GM23338 (cell line): ENCODE results near the gene RMI1. TPM values are rescaled to one million over a fixed set of nuclear protein-coding genes. Genes with fewer than 3 reads are reported as not detected.

ENCODE experiments used
- ATAC-seq: fragments of 200-7000 bp; cut with Tn5 transposase; 3 replicates; pipeline ENCODE4 v1.9.1; 2020
- DNase-seq: peaks from one replicate; pipeline ENCODE4 v3.0.0-alpha.2; 2015; ENCODE audit warnings: low spot score
- H2AFZ ChIP-seq: fragments of 200-600 bp; sonication (generic); 2 replicates; pipeline ENCODE4 v1.8.0; 2016; ENCODE audit warnings: antibody characterized with exemption, mild to moderate bottlenecking, moderate library complexity
- H3F3A ChIP-seq: fragments of 200-600 bp; sonication (generic); replicated peaks from 2 replicates; pipeline ENCODE4 v1.8.0; 2017; ENCODE audit warnings: antibody characterized with exemption, mixed run types, low read depth
- H3K27ac ChIP-seq: fragments of 200-600 bp; sonication (generic); 2 replicates; pipeline ENCODE4 v1.6.1; 2016; ENCODE audit warnings: low read depth
- H3K27me3 ChIP-seq: fragments of 200-600 bp; sonication (generic); 2 replicates; pipeline ENCODE4 v1.8.0; 2016; ENCODE audit warnings: mild to moderate bottlenecking, mixed run types, moderate library complexity; ENCODE audit not compliant: insufficient read depth
- H3K36me3 ChIP-seq: fragments of 200-600 bp; sonication (generic); 2 replicates; pipeline ENCODE4 v1.8.0; 2016; ENCODE audit warnings: mild to moderate bottlenecking; ENCODE audit not compliant: insufficient read depth
- H3K4me1 ChIP-seq: fragments of 200-600 bp; sonication (generic); 2 replicates; pipeline ENCODE4 v1.8.0; 2016; ENCODE audit warnings: mild to moderate bottlenecking, moderate library complexity; ENCODE audit not compliant: insufficient read depth
- H3K4me2 ChIP-seq: fragments of 200-600 bp; sonication (generic); 2 replicates; pipeline ENCODE4 v1.7.1; 2017; ENCODE audit warnings: mixed run types
- H3K4me3 ChIP-seq: fragments of 200-600 bp; sonication (generic); 2 replicates; pipeline ENCODE4 v1.6.1; 2016; ENCODE audit warnings: mixed run types
- H3K79me2 ChIP-seq: fragments of 200-600 bp; sonication (generic); replicated peaks from 2 replicates; pipeline ENCODE4 v1.8.0; 2017; ENCODE audit warnings: mild to moderate bottlenecking; ENCODE audit not compliant: insufficient read depth
- H3K9me2 ChIP-seq: fragments of 200-600 bp; sonication (generic); 2 replicates; pipeline ENCODE4 v1.8.0; 2017; ENCODE audit not compliant: insufficient read depth
- H4K20me1 ChIP-seq: fragments of 200-600 bp; sonication (generic); replicated peaks from 2 replicates; pipeline ENCODE4 v1.8.0; 2017; ENCODE audit warnings: mild to moderate bottlenecking; ENCODE audit not compliant: insufficient read depth
- H3K27ac Mint-ChIP-seq: 2 replicates; pipeline ENCODE4 v1.8.0; 2020; ENCODE audit warnings: inconsistent platforms, mild to moderate bottlenecking, moderate library complexity, mixed read lengths
- H3K27me3 Mint-ChIP-seq: 3 replicates; pipeline ENCODE4 v1.8.0; 2022; ENCODE audit warnings: low read depth, mild to moderate bottlenecking, moderate library complexity, mixed read lengths, inconsistent platforms; ENCODE audit not compliant: insufficient read depth, poor library complexity
- H3K36me3 Mint-ChIP-seq: 3 replicates; pipeline ENCODE4 v1.8.0; 2021; ENCODE audit warnings: low read depth, mild to moderate bottlenecking, inconsistent platforms, moderate library complexity, mixed read lengths
- H3K4me1 Mint-ChIP-seq: 3 replicates; pipeline ENCODE4 v1.8.0; 2020; ENCODE audit warnings: mild to moderate bottlenecking, inconsistent platforms, mixed read lengths
- H3K4me3 Mint-ChIP-seq: 3 replicates; pipeline ENCODE4 v1.8.0; 2021; ENCODE audit warnings: moderate library complexity, mild to moderate bottlenecking, inconsistent platforms, mixed read lengths
- H3K9me3 Mint-ChIP-seq: 3 replicates; pipeline ENCODE4 v1.8.0; 2020; ENCODE audit warnings: moderate library complexity, mild to moderate bottlenecking, inconsistent platforms, mixed read lengths
- CREB1 ChIP-seq: fragments of 250-450 bp; sonication (Bioruptor Pico); IDR thresholded peaks from 2 replicates; pipeline ENCODE4 v1.5.0; 2020; ENCODE audit warnings: low read depth, mild to moderate bottlenecking, moderate library complexity
- EZH2 ChIP-seq: fragments of 200-600 bp; sonication (generic); IDR thresholded peaks from one replicate; pipeline ENCODE4 v1.8.0; 2017; ENCODE audit warnings: antibody characterized with exemption, mild to moderate bottlenecking, low read depth; ENCODE audit not compliant: unreplicated experiment
- JUNB ChIP-seq: IDR thresholded peaks from one replicate; pipeline ENCODE4 v1.6.1; 2016; ENCODE audit warnings: antibody characterized with exemption; ENCODE audit not compliant: unreplicated experiment
- NANOG ChIP-seq: IDR thresholded peaks from 2 replicates; pipeline ENCODE4 v1.6.1; 2016; ENCODE audit warnings: antibody characterized with exemption, borderline replicate concordance
- STAT1 ChIP-seq: IDR thresholded peaks from one replicate; pipeline ENCODE4 v1.6.1; 2016; ENCODE audit warnings: antibody characterized with exemption; ENCODE audit not compliant: unreplicated experiment
- ZNF114 ChIP-seq: fragments of 250-450 bp; sonication (Bioruptor Pico); IDR thresholded peaks from 2 replicates; pipeline ENCODE4 v1.5.0; 2020; ENCODE audit warnings: mild to moderate bottlenecking, moderate library complexity
- polyA plus RNA-seq: library from polyadenylated mRNA; unstranded; fragments of >200 nt; fragmentation: Nextera tagmentation; extraction: Ambion mirVana; gene quantifications from 2 replicates; pipeline ENCODE4 v1.2.1, GENCODE V29; 2016
- total RNA-seq: library from RNA; depleted of rRNA; stranded (reverse); fragments of >200 nt; shearing (Covaris generic); gene quantifications from 2 replicates; pipeline ENCODE4 v1.2.3, GENCODE V29; 2014
- TF ChIP-seq, protein P1 (sequence below): IDR thresholded peaks from one replicate; pipeline ENCODE4 v1.6.1; 2018; ENCODE audit warnings: antibody characterized with exemption; ENCODE audit not compliant: unreplicated experiment
- TF ChIP-seq, protein P2 (sequence below): fragments of 250-450 bp; sonication (Bioruptor Pico); IDR thresholded peaks from 2 replicates; pipeline ENCODE4 v1.5.0; 2020; ENCODE audit warnings: mild to moderate bottlenecking, moderate library complexity

Gene RMI1
- total and polyA plus RNA-seq, 2 experiments from 2014 or later = 16.9 to 36.1 TPM

DNA sequence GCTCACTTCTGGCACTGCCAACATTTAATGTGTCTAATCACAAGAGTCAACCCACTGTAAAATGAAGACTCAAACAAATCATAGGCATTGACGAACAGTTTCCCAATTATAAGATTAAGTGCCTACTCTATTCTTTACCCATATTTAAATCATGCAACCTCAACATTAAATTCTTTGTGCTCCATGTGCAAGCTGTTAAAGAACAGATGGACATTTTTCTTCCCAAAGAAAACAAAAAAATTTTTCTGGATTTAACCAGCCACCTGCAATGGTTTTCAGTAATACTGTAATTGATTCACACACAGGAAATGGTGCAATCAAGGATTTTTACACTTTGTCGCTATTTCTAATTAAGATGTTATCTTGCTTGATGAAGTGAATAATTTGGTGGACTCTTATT, 4.2 kb upstream of the RMI1 start (continued):
- TF ChIP-seq, protein P1, sequence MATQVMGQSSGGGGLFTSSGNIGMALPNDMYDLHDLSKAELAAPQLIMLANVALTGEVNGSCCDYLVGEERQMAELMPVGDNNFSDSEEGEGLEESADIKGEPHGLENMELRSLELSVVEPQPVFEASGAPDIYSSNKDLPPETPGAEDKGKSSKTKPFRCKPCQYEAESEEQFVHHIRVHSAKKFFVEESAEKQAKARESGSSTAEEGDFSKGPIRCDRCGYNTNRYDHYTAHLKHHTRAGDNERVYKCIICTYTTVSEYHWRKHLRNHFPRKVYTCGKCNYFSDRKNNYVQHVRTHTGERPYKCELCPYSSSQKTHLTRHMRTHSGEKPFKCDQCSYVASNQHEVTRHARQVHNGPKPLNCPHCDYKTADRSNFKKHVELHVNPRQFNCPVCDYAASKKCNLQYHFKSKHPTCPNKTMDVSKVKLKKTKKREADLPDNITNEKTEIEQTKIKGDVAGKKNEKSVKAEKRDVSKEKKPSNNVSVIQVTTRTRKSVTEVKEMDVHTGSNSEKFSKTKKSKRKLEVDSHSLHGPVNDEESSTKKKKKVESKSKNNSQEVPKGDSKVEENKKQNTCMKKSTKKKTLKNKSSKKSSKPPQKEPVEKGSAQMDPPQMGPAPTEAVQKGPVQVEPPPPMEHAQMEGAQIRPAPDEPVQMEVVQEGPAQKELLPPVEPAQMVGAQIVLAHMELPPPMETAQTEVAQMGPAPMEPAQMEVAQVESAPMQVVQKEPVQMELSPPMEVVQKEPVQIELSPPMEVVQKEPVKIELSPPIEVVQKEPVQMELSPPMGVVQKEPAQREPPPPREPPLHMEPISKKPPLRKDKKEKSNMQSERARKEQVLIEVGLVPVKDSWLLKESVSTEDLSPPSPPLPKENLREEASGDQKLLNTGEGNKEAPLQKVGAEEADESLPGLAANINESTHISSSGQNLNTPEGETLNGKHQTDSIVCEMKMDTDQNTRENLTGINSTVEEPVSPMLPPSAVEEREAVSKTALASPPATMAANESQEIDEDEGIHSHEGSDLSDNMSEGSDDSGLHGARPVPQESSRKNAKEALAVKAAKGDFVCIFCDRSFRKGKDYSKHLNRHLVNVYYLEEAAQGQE = no peak
- TF ChIP-seq CREB1 (CRISPR knock-in tag) (no peak), ZNF114 (CRISPR knock-in tag) (no peak), EZH2 (no peak), STAT1 (no peak)

DNA sequence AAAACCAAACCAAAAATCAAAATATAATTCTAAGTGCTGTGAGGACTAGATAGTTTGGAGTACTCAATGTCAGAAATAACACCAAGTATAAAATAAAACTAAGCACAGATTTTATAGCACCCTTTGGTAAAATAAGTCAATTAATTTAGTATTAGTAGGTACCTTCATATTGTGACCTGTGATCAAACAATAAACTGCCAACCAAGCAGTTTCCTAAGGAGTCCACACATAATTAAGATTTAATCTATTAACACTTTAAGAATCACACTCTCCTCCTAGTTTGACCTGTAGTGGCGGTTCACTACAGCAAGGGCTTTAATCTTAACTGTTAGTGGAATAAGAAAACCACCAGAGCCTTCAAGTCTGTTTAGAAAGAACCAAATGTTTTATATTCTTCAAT, 3.4 kb upstream of the RMI1 start:
- no peak overlapping the region for H2AFZ ChIP-seq
- peaks cover 23% of the 10 kb centered on the region for H3K27me3 Mint-ChIP-seq
- H3K4me3 ChIP-seq = peak overlapping the region; percentile 83
- H3K4me3 Mint-ChIP-seq = peak overlapping the region; percentile 95
- H3K27ac Mint-ChIP-seq = peak overlapping the region; percentile 47; the same call in 1 of the 2 replicates
- no peaks in the 10 kb centered on the region; the same call in 2 of the 3 replicates for H3K9me3 Mint-ChIP-seq
- H3K36me3 Mint-ChIP-seq = peaks cover 76% of the 10 kb centered on the region
- DNase-seq (no peak), ATAC-seq (no peak)
- peaks cover 32% of the 10 kb centered on the region for H3F3A ChIP-seq
- H3K27ac ChIP-seq = peak overlapping the region; percentile 4; the same call in 1 of the 2 replicates
- H3K9me2 ChIP-seq = no peaks in the 10 kb centered on the region
- peaks cover 59% of the 10 kb centered on the region for H3K36me3 ChIP-seq
- H3K4me2 ChIP-seq = peak overlapping the region; percentile 86
- no peaks in the 10 kb centered on the region for H3K27me3 ChIP-seq
- peaks cover 33% of the 10 kb centered on the region for H3K4me1 Mint-ChIP-seq
- H4K20me1 ChIP-seq = peaks cover 66% of the 10 kb centered on the region
- TF ChIP-seq CREB1 (CRISPR knock-in tag) (no peak), JUNB (no peak), NANOG (no peak)
- TF ChIP-seq, protein P2, sequence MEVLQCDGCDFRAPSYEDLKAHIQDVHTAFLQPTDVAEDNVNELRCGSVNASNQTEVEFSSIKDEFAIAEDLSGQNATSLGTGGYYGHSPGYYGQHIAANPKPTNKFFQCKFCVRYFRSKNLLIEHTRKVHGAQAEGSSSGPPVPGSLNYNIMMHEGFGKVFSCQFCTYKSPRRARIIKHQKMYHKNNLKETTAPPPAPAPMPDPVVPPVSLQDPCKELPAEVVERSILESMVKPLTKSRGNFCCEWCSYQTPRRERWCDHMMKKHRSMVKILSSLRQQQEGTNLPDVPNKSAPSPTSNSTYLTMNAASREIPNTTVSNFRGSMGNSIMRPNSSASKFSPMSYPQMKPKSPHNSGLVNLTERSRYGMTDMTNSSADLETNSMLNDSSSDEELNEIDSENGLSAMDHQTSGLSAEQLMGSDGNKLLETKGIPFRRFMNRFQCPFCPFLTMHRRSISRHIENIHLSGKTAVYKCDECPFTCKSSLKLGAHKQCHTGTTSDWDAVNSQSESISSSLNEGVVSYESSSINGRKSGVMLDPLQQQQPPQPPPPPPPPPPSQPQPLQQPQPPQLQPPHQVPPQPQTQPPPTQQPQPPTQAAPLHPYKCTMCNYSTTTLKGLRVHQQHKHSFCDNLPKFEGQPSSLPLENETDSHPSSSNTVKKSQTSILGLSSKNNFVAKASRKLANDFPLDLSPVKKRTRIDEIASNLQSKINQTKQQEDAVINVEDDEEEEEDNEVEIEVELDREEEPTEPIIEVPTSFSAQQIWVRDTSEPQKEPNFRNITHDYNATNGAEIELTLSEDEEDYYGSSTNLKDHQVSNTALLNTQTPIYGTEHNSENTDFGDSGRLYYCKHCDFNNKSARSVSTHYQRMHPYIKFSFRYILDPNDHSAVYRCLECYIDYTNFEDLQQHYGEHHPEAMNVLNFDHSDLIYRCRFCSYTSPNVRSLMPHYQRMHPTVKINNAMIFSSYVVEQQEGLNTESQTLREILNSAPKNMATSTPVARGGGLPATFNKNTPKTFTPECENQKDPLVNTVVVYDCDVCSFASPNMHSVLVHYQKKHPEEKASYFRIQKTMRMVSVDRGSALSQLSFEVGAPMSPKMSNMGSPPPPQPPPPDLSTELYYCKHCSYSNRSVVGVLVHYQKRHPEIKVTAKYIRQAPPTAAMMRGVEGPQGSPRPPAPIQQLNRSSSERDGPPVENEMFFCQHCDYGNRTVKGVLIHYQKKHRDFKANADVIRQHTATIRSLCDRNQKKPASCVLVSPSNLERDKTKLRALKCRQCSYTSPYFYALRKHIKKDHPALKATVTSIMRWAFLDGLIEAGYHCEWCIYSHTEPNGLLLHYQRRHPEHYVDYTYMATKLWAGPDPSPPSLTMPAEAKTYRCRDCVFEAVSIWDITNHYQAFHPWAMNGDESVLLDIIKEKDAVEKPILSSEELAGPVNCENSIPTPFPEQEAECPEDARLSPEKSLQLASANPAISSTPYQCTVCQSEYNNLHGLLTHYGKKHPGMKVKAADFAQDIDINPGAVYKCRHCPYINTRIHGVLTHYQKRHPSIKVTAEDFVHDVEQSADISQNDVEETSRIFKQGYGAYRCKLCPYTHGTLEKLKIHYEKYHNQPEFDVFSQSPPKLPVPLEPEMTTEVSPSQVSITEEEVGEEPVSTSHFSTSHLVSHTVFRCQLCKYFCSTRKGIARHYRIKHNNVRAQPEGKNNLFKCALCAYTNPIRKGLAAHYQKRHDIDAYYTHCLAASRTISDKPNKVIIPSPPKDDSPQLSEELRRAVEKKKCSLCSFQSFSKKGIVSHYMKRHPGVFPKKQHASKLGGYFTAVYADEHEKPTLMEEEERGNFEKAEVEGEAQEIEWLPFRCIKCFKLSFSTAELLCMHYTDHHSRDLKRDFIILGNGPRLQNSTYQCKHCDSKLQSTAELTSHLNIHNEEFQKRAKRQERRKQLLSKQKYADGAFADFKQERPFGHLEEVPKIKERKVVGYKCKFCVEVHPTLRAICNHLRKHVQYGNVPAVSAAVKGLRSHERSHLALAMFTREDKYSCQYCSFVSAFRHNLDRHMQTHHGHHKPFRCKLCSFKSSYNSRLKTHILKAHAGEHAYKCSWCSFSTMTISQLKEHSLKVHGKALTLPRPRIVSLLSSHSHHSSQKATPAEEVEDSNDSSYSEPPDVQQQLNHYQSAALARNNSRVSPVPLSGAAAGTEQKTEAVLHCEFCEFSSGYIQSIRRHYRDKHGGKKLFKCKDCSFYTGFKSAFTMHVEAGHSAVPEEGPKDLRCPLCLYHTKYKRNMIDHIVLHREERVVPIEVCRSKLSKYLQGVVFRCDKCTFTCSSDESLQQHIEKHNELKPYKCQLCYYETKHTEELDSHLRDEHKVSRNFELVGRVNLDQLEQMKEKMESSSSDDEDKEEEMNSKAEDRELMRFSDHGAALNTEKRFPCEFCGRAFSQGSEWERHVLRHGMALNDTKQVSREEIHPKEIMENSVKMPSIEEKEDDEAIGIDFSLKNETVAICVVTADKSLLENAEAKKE (CRISPR knock-in tag) = no peak
- H3K4me1 ChIP-seq = peaks cover 20% of the 10 kb centered on the region
- peaks cover 92% of the 10 kb centered on the region for H3K79me2 ChIP-seq
